NCI-H524 (cell line): ENCODE measurements around the gene TET3.

ENCODE experiments used
- DNase-seq, 2 experiments: peaks; one replicate each; lab custom pipeline; 2025; lab: John Stamatoyannopoulos, UW

Gene TET3

GRCh38 chr2:74004212-74005182, 19.8 kb downstream of the TET3 start:
- DNase-seq = peak; percentile 29 to 69

GRCh38 chr2:74005786-74006185, 21.1 kb downstream of the TET3 start:
- DNase-seq = peak; percentile 5 to 15

GRCh38 chr2:74006459-74006858, 21.7 kb downstream of the TET3 start:
- DNase-seq = peak in 1 of 2 experiments; percentile 10

- no peak for DNase-seq
Observed at GRCh38 chr2:74007121-74007520, 22.4 kb downstream of the TET3 start.

GRCh38 chr2:74007711-74008110, 23.0 kb downstream of the TET3 start:
- no peak for DNase-seq

- DNase-seq = peak in 1 of 2 experiments; percentile 16
Observed at GRCh38 chr2:74008761-74009395, 24.2 kb downstream of the TET3 start.

- no peak for DNase-seq
Observed at GRCh38 chr2:74009577-74009976, 24.9 kb downstream of the TET3 start.

GRCh38 chr2:74010087-74010541, 25.4 kb downstream of the TET3 start:
- peak; percentile 55 to 74 for DNase-seq

GRCh38 chr2:74011246-74011645, 26.5 kb downstream of the TET3 start:
- DNase-seq = no peak

GRCh38 chr2:74014813-74015212, 30.1 kb downstream of the TET3 start:
- DNase-seq = no peak

- DNase-seq = no peak
Observed at GRCh38 chr2:74017223-74017622, 32.5 kb downstream of the TET3 start.

GRCh38 chr2:74019516-74019915, 34.8 kb downstream of the TET3 start:
- DNase-seq = peak; percentile 36 to 71

- peak; percentile 78 to 86 for DNase-seq
Observed at GRCh38 chr2:74020702-74021406, 36.1 kb downstream of the TET3 start.

GRCh38 chr2:74021407-74021755, 36.7 kb downstream of the TET3 start:
- no peak for DNase-seq

GRCh38 chr2:74024216-74024615, 39.5 kb downstream of the TET3 start:
- no peak for DNase-seq

- DNase-seq = no peak
Observed at GRCh38 chr2:74025971-74026612, 41.4 kb downstream of the TET3 start.

GRCh38 chr2:74026687-74027241, 42.1 kb downstream of the TET3 start:
- DNase-seq = no peak

GRCh38 chr2:74027496-74027895, 42.8 kb downstream of the TET3 start:
- no peak for DNase-seq

GRCh38 chr2:74028290-74028689, 43.6 kb downstream of the TET3 start:
- no peak for DNase-seq

GRCh38 chr2:74028741-74029140, 44.0 kb downstream of the TET3 start:
- no peak for DNase-seq

- no peak for DNase-seq
Observed at GRCh38 chr2:74029714-74030397, 45.1 kb downstream of the TET3 start.
